Mucosa of descending colon (tissue), 3 donors: Measurements from ENCODE around the gene CHRNA5. TPM values are rescaled to one million over a fixed set of nuclear protein-coding genes. Genes with fewer than 3 reads are reported as not detected.

Experiments used
- ATAC-seq: fragments of 200-7000 bp; cut with Tn5 transposase; one replicate; pipeline ENCODE4 v1.9.1; 2020; ENCODE audit warnings: mild to moderate bottlenecking, moderate library complexity
- DNase-seq, 3 donors: peaks; one replicate each; pipeline ENCODE4 v3.0.0-alpha.2; 2020
- H3K36me3 ChIP-seq: fragments of 200-600 bp; one replicate; pipeline ENCODE4 v1.8.0; 2021; ENCODE audit warnings: low read depth, mild to moderate bottlenecking
- H3K4me1 ChIP-seq: fragments of 200-600 bp; one replicate; pipeline ENCODE4 v1.8.0; 2021; ENCODE audit warnings: low read depth, mild to moderate bottlenecking
- H3K4me3 ChIP-seq: fragments of 200-600 bp; one replicate; pipeline ENCODE4 v1.8.0; 2021; ENCODE audit warnings: mild to moderate bottlenecking
- H3K9me3 ChIP-seq: fragments of 200-600 bp; one replicate; pipeline ENCODE4 v1.8.0; 2021; ENCODE audit warnings: mild to moderate bottlenecking
- intact Hi-C, 2 donors: fragments of 100-400 bp; cut with DNase I in 1 of 2; cut with micrococcal nuclease in 1 of 2; formaldehyde crosslinking; loops; one replicate each; pipeline versions ENCODE4 v1.11.0 to v1.11.1; 2022; cut with DNase I, micrococcal nuclease
- total RNA-seq, 3 donors: library from RNA; stranded (reverse); fragmentation: NEBNext Ultra II Directional in 2 of 3; extraction: Animal tissue kit (Norgen Biotek cat#: 25700) in 2 of 3; gene quantifications; one replicate each; pipeline versions ENCODE4 v1.2.1 to v1.2.4, GENCODE V29; 2021 to 2023
- TF ChIP-seq, protein P1 (sequence below): fragments of 200-600 bp; IDR thresholded peaks from one replicate; pipeline ENCODE4 v1.8.0; 2022; ENCODE audit warnings: antibody characterized with exemption, mild to moderate bottlenecking
- donor health status: DM: no; HTN: no; CAD: no; lungs with moderate emphysema.
- donor health status: DM: no; HTN: no; CAD: no.
- donor health status: DM: no; HTN: yes; CAD: no.

The CHRNA5 gene
- total RNA-seq, 3 donors from 2014 or later: 2.5 to 4.0 (median 3.1) TPM

DNA sequence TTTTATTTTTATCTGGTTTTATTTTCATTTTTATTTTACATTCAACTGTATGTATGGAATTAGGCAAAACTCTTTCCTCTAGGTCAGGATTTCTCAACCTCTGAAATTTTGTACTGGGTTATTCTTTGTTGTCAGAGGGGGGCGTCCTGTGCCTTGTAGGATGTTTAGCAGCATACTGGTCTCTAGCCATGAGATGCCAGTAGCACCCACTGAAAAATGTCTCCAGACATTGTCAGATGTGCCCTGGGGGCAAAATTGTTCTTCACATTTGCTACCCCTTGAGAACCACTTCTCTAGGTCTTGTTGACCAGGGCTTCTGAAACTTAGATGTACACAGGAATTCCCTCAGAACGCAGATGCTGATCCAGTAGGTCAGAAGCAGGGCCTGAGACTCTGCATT lies 5.4 kb downstream of the CHRNA5 start:
- H3K4me1 ChIP-seq: no peaks in the 10 kb centered on the region
- no peak overlapping the region for H3K4me3 ChIP-seq
- no peaks in the 10 kb centered on the region for H3K36me3 ChIP-seq
- no peak for DNase-seq
- H3K9me3 ChIP-seq: no peaks in the 10 kb centered on the region
- TF ChIP-seq, protein P1, sequence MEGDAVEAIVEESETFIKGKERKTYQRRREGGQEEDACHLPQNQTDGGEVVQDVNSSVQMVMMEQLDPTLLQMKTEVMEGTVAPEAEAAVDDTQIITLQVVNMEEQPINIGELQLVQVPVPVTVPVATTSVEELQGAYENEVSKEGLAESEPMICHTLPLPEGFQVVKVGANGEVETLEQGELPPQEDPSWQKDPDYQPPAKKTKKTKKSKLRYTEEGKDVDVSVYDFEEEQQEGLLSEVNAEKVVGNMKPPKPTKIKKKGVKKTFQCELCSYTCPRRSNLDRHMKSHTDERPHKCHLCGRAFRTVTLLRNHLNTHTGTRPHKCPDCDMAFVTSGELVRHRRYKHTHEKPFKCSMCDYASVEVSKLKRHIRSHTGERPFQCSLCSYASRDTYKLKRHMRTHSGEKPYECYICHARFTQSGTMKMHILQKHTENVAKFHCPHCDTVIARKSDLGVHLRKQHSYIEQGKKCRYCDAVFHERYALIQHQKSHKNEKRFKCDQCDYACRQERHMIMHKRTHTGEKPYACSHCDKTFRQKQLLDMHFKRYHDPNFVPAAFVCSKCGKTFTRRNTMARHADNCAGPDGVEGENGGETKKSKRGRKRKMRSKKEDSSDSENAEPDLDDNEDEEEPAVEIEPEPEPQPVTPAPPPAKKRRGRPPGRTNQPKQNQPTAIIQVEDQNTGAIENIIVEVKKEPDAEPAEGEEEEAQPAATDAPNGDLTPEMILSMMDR: no peak
- no peak for ATAC-seq
- intact Hi-C loops: no loop called here

- Histone ChIP-seq H3K4me3 (no peak overlapping the region), H3K36me3 (no peaks in the 10 kb centered on the region), H3K4me1 (no peaks in the 10 kb centered on the region), H3K9me3 (no peaks in the 10 kb centered on the region)
- TF ChIP-seq, protein P1: no peak
- no peak for ATAC-seq
- intact Hi-C loops: no loop called here
- no peak for DNase-seq
These were observed 6.1 kb downstream of the CHRNA5 start for GRCh38 chr15:78571382-78571781.

GRCh38 chr15:78573416-78573815 lies 8.1 kb downstream of the CHRNA5 start:
- TF ChIP-seq, protein P1: no peak
- H3K36me3 ChIP-seq: no peaks in the 10 kb centered on the region
- intact Hi-C loops: no loop called here
- no peaks in the 10 kb centered on the region for H3K4me1 ChIP-seq
- DNase-seq (no peak), ATAC-seq (no peak)
- no peaks in the 10 kb centered on the region for H3K9me3 ChIP-seq
- H3K4me3 ChIP-seq: no peak overlapping the region

GRCh38 chr15:78574944-78575343 lies 9.6 kb downstream of the CHRNA5 start:
- no peak for DNase-seq
- no peaks in the 10 kb centered on the region for H3K4me1 ChIP-seq
- intact Hi-C loops: no loop called here
- H3K9me3 ChIP-seq: no peaks in the 10 kb centered on the region
- no peak for ATAC-seq
- TF ChIP-seq, protein P1: no peak
- no peaks in the 10 kb centered on the region for H3K36me3 ChIP-seq
- H3K4me3 ChIP-seq: no peak overlapping the region

DNA sequence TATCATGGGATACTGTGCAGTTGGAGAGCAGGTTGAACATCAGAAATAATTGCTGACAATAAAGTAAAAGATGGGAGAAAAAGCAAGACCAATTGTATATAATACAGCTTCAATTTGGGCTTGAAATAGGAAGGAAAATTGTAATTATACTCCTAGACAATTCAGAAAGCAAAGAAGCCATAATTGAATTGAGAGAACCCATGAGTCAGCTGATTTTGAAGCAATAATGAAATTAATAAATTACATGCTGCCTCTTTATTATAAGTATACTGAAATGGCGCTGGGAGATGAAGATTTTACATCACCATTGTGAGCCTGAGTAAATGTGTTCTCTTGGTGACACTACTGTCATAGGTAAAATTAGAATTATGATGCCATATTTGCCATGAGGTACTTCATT lies 32.3 kb downstream of the CHRNA5 start:
- no peaks in the 10 kb centered on the region for H3K9me3 ChIP-seq
- no peaks in the 10 kb centered on the region for H3K36me3 ChIP-seq
- TF ChIP-seq, protein P1: no peak
- ATAC-seq (no peak), DNase-seq (no peak)
- no peaks in the 10 kb centered on the region for H3K4me1 ChIP-seq
- no peak overlapping the region for H3K4me3 ChIP-seq
- intact Hi-C loops: no loop called here

GRCh38 chr15:78598348-78598747 lies 33.0 kb downstream of the CHRNA5 start:
- Histone ChIP-seq H3K4me3 (no peak overlapping the region), H3K9me3 (no peaks in the 10 kb centered on the region), H3K4me1 (no peaks in the 10 kb centered on the region), H3K36me3 (no peaks in the 10 kb centered on the region)
- intact Hi-C loops: no loop called here
- TF ChIP-seq, protein P1: no peak
- DNase-seq (no peak), ATAC-seq (no peak)
